ENCODE measurements around the gene SPATA9.

SPATA9 gene

DNA sequence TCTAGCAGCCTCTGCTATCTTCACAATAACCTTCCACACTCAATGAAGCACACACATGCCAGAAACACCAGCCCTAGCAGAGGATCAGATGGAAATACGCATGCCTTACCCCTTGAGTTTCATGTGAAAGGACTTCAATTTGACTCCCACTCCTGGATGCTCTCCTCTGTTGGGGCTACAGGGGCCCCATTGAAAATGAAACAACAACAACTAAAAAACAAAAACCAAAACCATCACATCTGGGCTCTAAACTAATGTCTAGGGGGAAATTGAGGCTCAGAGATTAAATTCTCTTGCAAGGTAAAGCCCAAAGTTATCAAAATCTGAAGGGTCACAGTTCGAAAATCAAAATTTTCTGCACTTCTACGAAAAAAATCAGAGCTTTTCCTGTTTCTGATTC is 44.2 kb downstream of the SPATA9 start:
- Histone ChIP-seq H3K4me1 (ENCODE audit: control insufficient read depth, insufficient read depth, low read length) (no peaks in the 10 kb centered on the region), H3K36me3 (ENCODE audit: control insufficient read depth in 2 of 2, insufficient read depth in 1 of 2, low read length in 2 of 2) (no peaks in the 10 kb centered on the region), H3K9me3 (ENCODE audit: control insufficient read depth, insufficient read depth, low read depth, low read length) (no peaks in the 10 kb centered on the region), H3K27ac (ENCODE audit: extremely low read depth, low read depth, low read length) (no peak overlapping the region), H3K4me3 (ENCODE audit: low read depth, low read length) (no peak overlapping the region)
- no peak for TF ChIP-seq ZNF341 (tag by site-specific recombination; IDR thresholded peaks at IDR 0.05; ENCODE audit: low read depth)
- no peak for TF ChIP-seq ZNF19 (tag by site-specific recombination; IDR thresholded peaks at IDR 0.05; ENCODE audit: low read depth)
- no peak for TF ChIP-seq FEZF1 (tag by site-specific recombination; IDR thresholded peaks at IDR 0.05)
- POLR2A ChIA-PET, result no interaction called here
- CTCF ChIA-PET, result interaction anchor here (0.9 kb wide), 1 partner anchor 112 kb away, joined by 3 read pairs; no protein-coding TSS in a partner anchor

DNA sequence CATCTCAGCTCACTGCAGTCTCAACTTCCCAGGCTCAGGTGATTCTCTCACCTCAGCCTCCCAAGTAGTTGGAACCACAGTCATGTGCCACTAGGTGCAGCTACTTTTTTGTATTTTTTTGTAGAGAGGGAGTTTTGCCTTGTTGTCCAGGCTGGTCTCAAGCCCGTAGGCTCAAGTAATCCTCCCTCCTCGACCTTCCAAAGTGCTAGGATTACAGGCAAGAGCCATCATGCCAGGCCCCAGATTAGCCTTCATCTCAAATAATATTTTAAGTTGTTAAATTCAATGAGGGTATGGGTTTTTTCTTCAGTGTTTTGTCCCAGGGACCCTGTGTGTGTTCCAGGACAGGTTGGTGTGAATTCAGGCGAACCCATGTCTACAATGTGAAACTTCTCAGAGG is 48.7 kb downstream of the SPATA9 start:
- Histone ChIP-seq H3K4me3 (ENCODE audit: low read depth, low read length) (no peak overlapping the region), H3K4me1 (ENCODE audit: control insufficient read depth, insufficient read depth, low read length) (no peaks in the 10 kb centered on the region), H3K9me3 (ENCODE audit: control insufficient read depth, insufficient read depth, low read depth, low read length) (no peaks in the 10 kb centered on the region), H3K36me3 (ENCODE audit: control insufficient read depth in 2 of 2, insufficient read depth in 1 of 2, low read length in 2 of 2) (no peaks in the 10 kb centered on the region), H3K27ac (ENCODE audit: extremely low read depth, low read depth, low read length) (no peak overlapping the region)
- TF ChIP-seq SCRT2 (tag by site-specific recombination; IDR thresholded peaks at IDR 0.05) (no peak), BCL11A (tag by site-specific recombination; IDR thresholded peaks at IDR 0.05; ENCODE audit: low read depth) (no peak), KLF16 (tag by site-specific recombination; IDR thresholded peaks at IDR 0.05) (no peak), ZNF600 (tag by site-specific recombination; IDR thresholded peaks at IDR 0.05) (no peak), ZNF223 (tag by site-specific recombination; IDR thresholded peaks at IDR 0.05) (no peak), ZNF2 (tag by site-specific recombination; IDR thresholded peaks at IDR 0.05) (no peak), ZNF596 (tag by site-specific recombination; IDR thresholded peaks at IDR 0.05) (no peak), ZNF501 (tag by site-specific recombination; IDR thresholded peaks at IDR 0.05) (no peak), ZNF624 (tag by site-specific recombination; IDR thresholded peaks at IDR 0.05) (no peak), ZNF830 (tag by site-specific recombination; IDR thresholded peaks at IDR 0.05; ENCODE audit: low read depth) (no peak), ZNF366 (tag by site-specific recombination; conservative IDR thresholded peaks at IDR 0.05) (no peak), ZNF350 (tag by site-specific recombination; IDR thresholded peaks at IDR 0.05) (no peak), ZNF19 (tag by site-specific recombination; IDR thresholded peaks at IDR 0.05; ENCODE audit: low read depth) (no peak), SP7 (tag by site-specific recombination; IDR thresholded peaks at IDR 0.05) (no peak), ZBTB1 (tag by site-specific recombination; IDR thresholded peaks at IDR 0.05) (no peak)
- TF ChIP-seq, protein P1, sequence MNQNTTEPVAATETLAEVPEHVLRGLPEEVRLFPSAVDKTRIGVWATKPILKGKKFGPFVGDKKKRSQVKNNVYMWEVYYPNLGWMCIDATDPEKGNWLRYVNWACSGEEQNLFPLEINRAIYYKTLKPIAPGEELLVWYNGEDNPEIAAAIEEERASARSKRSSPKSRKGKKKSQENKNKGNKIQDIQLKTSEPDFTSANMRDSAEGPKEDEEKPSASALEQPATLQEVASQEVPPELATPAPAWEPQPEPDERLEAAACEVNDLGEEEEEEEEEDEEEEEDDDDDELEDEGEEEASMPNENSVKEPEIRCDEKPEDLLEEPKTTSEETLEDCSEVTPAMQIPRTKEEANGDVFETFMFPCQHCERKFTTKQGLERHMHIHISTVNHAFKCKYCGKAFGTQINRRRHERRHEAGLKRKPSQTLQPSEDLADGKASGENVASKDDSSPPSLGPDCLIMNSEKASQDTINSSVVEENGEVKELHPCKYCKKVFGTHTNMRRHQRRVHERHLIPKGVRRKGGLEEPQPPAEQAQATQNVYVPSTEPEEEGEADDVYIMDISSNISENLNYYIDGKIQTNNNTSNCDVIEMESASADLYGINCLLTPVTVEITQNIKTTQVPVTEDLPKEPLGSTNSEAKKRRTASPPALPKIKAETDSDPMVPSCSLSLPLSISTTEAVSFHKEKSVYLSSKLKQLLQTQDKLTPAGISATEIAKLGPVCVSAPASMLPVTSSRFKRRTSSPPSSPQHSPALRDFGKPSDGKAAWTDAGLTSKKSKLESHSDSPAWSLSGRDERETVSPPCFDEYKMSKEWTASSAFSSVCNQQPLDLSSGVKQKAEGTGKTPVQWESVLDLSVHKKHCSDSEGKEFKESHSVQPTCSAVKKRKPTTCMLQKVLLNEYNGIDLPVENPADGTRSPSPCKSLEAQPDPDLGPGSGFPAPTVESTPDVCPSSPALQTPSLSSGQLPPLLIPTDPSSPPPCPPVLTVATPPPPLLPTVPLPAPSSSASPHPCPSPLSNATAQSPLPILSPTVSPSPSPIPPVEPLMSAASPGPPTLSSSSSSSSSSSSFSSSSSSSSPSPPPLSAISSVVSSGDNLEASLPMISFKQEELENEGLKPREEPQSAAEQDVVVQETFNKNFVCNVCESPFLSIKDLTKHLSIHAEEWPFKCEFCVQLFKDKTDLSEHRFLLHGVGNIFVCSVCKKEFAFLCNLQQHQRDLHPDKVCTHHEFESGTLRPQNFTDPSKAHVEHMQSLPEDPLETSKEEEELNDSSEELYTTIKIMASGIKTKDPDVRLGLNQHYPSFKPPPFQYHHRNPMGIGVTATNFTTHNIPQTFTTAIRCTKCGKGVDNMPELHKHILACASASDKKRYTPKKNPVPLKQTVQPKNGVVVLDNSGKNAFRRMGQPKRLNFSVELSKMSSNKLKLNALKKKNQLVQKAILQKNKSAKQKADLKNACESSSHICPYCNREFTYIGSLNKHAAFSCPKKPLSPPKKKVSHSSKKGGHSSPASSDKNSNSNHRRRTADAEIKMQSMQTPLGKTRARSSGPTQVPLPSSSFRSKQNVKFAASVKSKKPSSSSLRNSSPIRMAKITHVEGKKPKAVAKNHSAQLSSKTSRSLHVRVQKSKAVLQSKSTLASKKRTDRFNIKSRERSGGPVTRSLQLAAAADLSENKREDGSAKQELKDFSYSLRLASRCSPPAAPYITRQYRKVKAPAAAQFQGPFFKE (tag by site-specific recombination; IDR thresholded peaks at IDR 0.05; ENCODE audit: borderline replicate concordance), result no peak
- TF ChIP-seq, protein P2, sequence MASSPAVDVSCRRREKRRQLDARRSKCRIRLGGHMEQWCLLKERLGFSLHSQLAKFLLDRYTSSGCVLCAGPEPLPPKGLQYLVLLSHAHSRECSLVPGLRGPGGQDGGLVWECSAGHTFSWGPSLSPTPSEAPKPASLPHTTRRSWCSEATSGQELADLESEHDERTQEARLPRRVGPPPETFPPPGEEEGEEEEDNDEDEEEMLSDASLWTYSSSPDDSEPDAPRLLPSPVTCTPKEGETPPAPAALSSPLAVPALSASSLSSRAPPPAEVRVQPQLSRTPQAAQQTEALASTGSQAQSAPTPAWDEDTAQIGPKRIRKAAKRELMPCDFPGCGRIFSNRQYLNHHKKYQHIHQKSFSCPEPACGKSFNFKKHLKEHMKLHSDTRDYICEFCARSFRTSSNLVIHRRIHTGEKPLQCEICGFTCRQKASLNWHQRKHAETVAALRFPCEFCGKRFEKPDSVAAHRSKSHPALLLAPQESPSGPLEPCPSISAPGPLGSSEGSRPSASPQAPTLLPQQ (tag by site-specific recombination; IDR thresholded peaks at IDR 0.05), result no peak
- TF ChIP-seq, protein P3, sequence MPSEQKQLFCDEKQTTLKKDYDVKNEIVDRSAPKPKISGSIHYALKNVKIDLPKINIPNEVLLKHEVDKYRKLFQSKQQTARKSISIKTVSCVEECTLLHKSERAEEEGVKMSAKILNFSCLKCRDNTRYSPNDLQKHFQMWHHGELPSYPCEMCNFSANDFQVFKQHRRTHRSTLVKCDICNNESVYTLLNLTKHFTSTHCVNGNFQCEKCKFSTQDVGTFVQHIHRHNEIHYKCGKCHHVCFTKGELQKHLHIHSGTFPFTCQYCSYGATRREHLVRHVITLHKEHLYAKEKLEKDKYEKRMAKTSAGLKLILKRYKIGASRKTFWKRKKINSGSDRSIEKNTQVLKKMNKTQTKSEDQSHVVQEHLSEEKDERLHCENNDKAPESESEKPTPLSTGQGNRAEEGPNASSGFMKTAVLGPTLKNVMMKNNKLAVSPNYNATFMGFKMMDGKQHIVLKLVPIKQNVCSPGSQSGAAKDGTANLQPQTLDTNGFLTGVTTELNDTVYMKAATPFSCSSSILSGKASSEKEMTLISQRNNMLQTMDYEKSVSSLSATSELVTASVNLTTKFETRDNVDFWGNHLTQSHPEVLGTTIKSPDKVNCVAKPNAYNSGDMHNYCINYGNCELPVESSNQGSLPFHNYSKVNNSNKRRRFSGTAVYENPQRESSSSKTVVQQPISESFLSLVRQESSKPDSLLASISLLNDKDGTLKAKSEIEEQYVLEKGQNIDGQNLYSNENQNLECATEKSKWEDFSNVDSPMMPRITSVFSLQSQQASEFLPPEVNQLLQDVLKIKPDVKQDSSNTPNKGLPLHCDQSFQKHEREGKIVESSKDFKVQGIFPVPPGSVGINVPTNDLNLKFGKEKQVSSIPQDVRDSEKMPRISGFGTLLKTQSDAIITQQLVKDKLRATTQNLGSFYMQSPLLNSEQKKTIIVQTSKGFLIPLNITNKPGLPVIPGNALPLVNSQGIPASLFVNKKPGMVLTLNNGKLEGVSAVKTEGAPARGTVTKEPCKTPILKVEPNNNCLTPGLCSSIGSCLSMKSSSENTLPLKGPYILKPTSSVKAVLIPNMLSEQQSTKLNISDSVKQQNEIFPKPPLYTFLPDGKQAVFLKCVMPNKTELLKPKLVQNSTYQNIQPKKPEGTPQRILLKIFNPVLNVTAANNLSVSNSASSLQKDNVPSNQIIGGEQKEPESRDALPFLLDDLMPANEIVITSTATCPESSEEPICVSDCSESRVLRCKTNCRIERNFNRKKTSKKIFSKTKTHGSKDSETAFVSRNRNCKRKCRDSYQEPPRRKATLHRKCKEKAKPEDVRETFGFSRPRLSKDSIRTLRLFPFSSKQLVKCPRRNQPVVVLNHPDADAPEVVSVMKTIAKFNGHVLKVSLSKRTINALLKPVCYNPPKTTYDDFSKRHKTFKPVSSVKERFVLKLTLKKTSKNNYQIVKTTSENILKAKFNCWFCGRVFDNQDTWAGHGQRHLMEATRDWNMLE (tag by site-specific recombination; conservative IDR thresholded peaks at IDR 0.05; ENCODE audit: low read depth), result no peak
- TF ChIP-seq, protein P4, sequence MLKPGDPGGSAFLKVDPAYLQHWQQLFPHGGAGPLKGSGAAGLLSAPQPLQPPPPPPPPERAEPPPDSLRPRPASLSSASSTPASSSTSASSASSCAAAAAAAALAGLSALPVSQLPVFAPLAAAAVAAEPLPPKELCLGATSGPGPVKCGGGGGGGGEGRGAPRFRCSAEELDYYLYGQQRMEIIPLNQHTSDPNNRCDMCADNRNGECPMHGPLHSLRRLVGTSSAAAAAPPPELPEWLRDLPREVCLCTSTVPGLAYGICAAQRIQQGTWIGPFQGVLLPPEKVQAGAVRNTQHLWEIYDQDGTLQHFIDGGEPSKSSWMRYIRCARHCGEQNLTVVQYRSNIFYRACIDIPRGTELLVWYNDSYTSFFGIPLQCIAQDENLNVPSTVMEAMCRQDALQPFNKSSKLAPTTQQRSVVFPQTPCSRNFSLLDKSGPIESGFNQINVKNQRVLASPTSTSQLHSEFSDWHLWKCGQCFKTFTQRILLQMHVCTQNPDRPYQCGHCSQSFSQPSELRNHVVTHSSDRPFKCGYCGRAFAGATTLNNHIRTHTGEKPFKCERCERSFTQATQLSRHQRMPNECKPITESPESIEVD (tag by site-specific recombination; IDR thresholded peaks at IDR 0.05), result no peak
- CTCF ChIA-PET, result no interaction called here
- POLR2A ChIA-PET, result no interaction called here
